Astrocyte (in vitro differentiated cells and primary cell): ENCODE data around the gene KIF21B.

Experiments used
- EZH2 ChIP-seq: IDR thresholded peaks from 2 replicates; pipeline ENCODE4 v1.6.1; 2012; ENCODE audit warnings: mild to moderate bottlenecking, low read length, inconsistent platforms; ENCODE audit not compliant: insufficient read depth
- TF ChIP-seq, protein P1 (sequence below): IDR thresholded peaks from 2 replicates; pipeline ENCODE4 v1.5.1; 2011; ENCODE audit warnings: low read depth, mild to moderate bottlenecking, inconsistent platforms, low read length, moderate library complexity; ENCODE audit not compliant: insufficient read depth

DNA sequence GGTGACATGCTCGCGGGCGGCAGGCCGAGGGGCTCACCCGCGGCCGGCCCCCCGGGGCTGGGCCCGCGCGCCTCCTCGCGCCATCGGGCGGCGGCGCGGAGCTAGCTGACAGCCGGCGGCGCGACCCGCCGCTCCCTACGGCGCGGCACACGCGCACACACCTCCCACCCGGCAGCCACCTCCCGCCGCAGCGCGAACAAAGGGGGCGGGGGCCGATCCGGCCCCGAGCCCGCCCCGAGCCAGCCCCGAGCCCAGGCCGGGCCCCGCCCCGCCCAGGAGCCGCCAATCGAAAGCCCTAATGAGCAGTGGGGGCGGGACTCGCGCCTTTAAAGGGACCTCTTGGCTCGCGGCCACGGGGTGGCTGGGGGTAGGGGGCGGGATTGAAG, at the start of gene KIF21B:
- TF ChIP-seq, protein P1, sequence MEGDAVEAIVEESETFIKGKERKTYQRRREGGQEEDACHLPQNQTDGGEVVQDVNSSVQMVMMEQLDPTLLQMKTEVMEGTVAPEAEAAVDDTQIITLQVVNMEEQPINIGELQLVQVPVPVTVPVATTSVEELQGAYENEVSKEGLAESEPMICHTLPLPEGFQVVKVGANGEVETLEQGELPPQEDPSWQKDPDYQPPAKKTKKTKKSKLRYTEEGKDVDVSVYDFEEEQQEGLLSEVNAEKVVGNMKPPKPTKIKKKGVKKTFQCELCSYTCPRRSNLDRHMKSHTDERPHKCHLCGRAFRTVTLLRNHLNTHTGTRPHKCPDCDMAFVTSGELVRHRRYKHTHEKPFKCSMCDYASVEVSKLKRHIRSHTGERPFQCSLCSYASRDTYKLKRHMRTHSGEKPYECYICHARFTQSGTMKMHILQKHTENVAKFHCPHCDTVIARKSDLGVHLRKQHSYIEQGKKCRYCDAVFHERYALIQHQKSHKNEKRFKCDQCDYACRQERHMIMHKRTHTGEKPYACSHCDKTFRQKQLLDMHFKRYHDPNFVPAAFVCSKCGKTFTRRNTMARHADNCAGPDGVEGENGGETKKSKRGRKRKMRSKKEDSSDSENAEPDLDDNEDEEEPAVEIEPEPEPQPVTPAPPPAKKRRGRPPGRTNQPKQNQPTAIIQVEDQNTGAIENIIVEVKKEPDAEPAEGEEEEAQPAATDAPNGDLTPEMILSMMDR = no peak
- TF ChIP-seq EZH2 = no peak
